ENCODE measurements around the gene TRAP1. TPM values are rescaled to one million over a fixed set of nuclear protein-coding genes. Genes with fewer than 3 reads are reported as not detected.

TRAP1 gene
- total and polyA plus RNA-seq, 12 donors = 59.8 to 113 (median 87.9) TPM

- DNase-seq = peak; percentile 67 to 87 (median 81)
- 40 to 59% (median 53%) methylated on average over 14 to 21 of the region's 21 CpGs for WGBS, 4 donors
Observed at GRCh38 chr16:3642397-3643094, 74.8 kb downstream of the TRAP1 start.

GRCh38 chr16:3641801-3642396 is 75.4 kb downstream of the TRAP1 start:
- WGBS, 4 donors = 71 to 94% (median 87%) methylated on average over 1 to 9 of the region's 9 CpGs
- Histone ChIP-seq H3K4me1 (replicated peaks in 1 of 2) (peaks cover 0 to 7% of the 10 kb centered on the region in 2 donors), H3K9me3 (replicated peaks in 1 of 3) (no peaks in the 10 kb centered on the region), H3K4me3 (no peak overlapping the region), H3K36me3 (replicated peaks in 1 of 2) (no peaks in the 10 kb centered on the region), H3K27me3 (no peaks in the 10 kb centered on the region), H3K27ac (no peak overlapping the region)
- no peak for TF ChIP-seq POLR2A (IDR thresholded peaks at IDR 0.05)
- TF ChIP-seq CTCF (IDR thresholded peaks at IDR 0.05) = no peak
- intact Hi-C loops (cut with DNase I) = no loop called here
- peak in 3 of 7 donors; percentile 1 to 18 (median 11) for DNase-seq

More at GRCh38 chr16:3642397-3643094, 74.8 kb downstream of the TRAP1 start:
- Histone ChIP-seq H3K4me3 (no peak overlapping the region), H3K27ac (peak overlapping the region in 1 of 5 donors; percentile 41), H3K36me3 (replicated peaks in 1 of 2) (no peaks in the 10 kb centered on the region), H3K4me1 (replicated peaks in 1 of 2) (peaks cover 0 to 7% of the 10 kb centered on the region in 2 donors), H3K9me3 (replicated peaks in 1 of 3) (no peaks in the 10 kb centered on the region), H3K27me3 (no peaks in the 10 kb centered on the region)
- no peak for TF ChIP-seq POLR2A (IDR thresholded peaks at IDR 0.05)
- no peak for TF ChIP-seq CTCF (IDR thresholded peaks at IDR 0.05)
- intact Hi-C loops (cut with DNase I) = no loop called here

- DNase-seq = peak in 3 of 7 donors; percentile 4 to 29 (median 14)
- 86 to 98% (median 97%) methylated on average over 3 to 17 of the region's 17 CpGs for WGBS, 4 donors
- H3K4me3 ChIP-seq = no peak overlapping the region
- H3K4me1 ChIP-seq (replicated peaks in 1 of 2) = peaks cover 0 to 7% of the 10 kb centered on the region in 2 donors
- no peaks in the 10 kb centered on the region for H3K36me3 ChIP-seq (replicated peaks in 1 of 2)
- no peaks in the 10 kb centered on the region for H3K9me3 ChIP-seq (replicated peaks in 1 of 3)
- H3K27me3 ChIP-seq = no peaks in the 10 kb centered on the region
- TF ChIP-seq POLR2A (IDR thresholded peaks at IDR 0.05) (no peak), CTCF (IDR thresholded peaks at IDR 0.05) (no peak)
- no peak overlapping the region for H3K27ac ChIP-seq
- intact Hi-C loops (cut with DNase I) = no loop called here
Observed at GRCh38 chr16:3640632-3641501, 76.5 kb downstream of the TRAP1 start.

- intact Hi-C loops (cut with DNase I) = no loop called here
- TF ChIP-seq CTCF (IDR thresholded peaks at IDR 0.05) (no peak), POLR2A (IDR thresholded peaks at IDR 0.05) (no peak)
- Histone ChIP-seq H3K9me3 (replicated peaks in 1 of 3) (no peaks in the 10 kb centered on the region), H3K36me3 (replicated peaks in 1 of 2) (no peaks in the 10 kb centered on the region), H3K27me3 (no peaks in the 10 kb centered on the region), H3K4me3 (no peak overlapping the region), H3K27ac (no peak overlapping the region), H3K4me1 (replicated peaks in 1 of 2) (peaks cover 0 to 7% of the 10 kb centered on the region in 2 donors)
- peak in 1 of 7 donors; percentile 18 for DNase-seq
- WGBS, 4 donors = 76 to 95% (median 87%) methylated on average over 3 of the region's 3 CpGs
Observed at GRCh38 chr16:3640207-3640606, 77.1 kb downstream of the TRAP1 start.

Data from adrenal gland (tissue), 12 donors.